IPS-NIHi7 (cell line): ENCODE data around the gene CACNA1A.
"Not testable (repeated sequence)": the region's sequence is repeated elsewhere in the genome, so short reads cannot be mapped to it uniquely, and the experiment has no call there.

Experiments
- DNase-seq: peaks from one replicate; pipeline ENCODE4 v3.0.0; 2012; ENCODE audit warnings: mixed read lengths; ENCODE audit errors: extremely low spot score

CACNA1A gene

GRCh38 chr19:13427273-13428051, 78.8 kb downstream of the CACNA1A start:
- no peak for DNase-seq

DNA sequence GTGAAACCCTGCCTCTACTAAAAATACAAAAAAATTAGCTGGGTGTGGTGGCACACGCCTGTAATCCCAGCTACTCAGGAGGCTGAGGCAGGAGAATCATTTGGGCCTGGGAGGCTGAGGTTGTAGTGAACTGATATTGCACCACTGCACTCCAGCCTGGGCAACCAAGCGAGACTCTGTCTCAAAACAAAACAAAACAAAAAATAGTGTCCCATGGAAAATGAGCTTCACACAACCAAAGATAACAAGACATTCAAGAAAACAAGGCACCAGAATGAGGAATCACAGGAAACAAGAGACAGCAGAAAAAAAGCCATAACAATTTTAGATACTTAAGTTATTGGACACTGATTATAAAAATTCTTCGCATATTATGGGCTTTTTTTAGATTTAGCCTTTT, 80.4 kb downstream of the CACNA1A start:
- DNase-seq = not testable (repeated sequence)

DNA sequence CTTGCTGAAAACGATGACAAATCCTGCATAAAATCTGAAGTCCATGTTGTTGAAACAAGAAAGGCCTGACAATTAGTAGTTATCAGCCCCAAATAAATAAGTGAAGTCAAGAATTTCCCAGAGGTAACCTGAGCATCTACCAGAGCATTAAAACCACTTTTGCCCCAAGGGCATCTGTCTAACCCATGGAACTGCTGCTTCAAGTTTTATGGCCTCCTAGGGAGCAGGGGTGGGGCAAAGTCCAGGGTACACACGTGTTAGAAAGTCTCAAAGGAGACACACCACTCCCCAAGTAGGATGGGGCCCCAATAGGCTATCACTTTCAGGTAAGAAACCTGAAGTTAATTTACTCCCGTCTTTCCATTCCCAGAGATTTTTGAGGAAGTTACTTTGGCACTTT, 81.1 kb downstream of the CACNA1A start:
- DNase-seq = no peak

DNA sequence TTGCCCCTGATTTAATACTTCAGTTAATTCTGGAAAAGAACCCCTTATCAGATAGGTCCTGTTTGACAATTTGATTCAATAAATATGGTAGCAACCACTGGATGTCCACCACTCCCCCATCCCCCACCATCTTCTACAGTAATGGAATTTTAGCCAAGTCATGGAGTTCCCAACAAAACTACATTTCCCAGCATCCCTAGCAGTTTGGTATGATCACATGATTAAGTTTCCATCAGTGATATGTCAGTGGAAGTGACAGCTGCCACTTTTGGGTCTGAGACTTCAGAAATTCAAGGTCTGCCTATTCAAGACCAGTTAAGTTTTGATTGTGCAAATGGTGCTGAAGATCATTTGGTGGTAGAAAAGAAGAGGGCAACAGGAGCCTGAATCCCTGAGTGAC, 85.5 kb downstream of the CACNA1A start:
- no peak for DNase-seq

GRCh38 chr19:13417054-13417453, 89.2 kb downstream of the CACNA1A start:
- DNase-seq = no peak

GRCh38 chr19:13411899-13412298, 94.4 kb downstream of the CACNA1A start:
- no peak for DNase-seq

DNA sequence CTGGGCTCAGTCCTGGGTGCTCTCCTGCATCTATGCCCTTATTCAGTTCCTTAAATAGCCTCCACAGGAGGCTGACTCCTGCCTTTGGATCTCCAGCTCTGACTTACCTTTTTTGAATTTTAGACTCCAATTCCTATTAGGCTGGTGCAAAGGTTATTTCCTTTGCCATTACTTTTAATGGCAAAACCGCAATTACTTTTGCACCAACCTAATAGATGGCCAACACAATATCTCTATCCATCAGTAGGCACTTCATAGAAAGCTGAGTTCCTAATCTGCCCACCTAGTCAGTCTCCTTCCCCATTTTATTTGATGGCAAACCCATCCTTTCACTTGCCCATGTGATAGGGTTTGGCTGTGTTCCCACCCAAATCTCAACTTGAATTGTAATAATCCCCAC, 95.3 kb downstream of the CACNA1A start:
- DNase-seq = no peak

GRCh38 chr19:13408889-13409518, 97.3 kb downstream of the CACNA1A start:
- DNase-seq = no peak

- no peak for DNase-seq
These were observed 102.0 kb downstream of the CACNA1A start for GRCh38 chr19:13404236-13404635.

GRCh38 chr19:13401388-13401787, 104.9 kb downstream of the CACNA1A start:
- peak; percentile 51 for DNase-seq

GRCh38 chr19:13400296-13400695, 106.0 kb downstream of the CACNA1A start:
- DNase-seq = no peak

GRCh38 chr19:13399746-13400145, 106.5 kb downstream of the CACNA1A start:
- DNase-seq = no peak

GRCh38 chr19:13398780-13399726, 107.2 kb downstream of the CACNA1A start:
- no peak for DNase-seq

DNA sequence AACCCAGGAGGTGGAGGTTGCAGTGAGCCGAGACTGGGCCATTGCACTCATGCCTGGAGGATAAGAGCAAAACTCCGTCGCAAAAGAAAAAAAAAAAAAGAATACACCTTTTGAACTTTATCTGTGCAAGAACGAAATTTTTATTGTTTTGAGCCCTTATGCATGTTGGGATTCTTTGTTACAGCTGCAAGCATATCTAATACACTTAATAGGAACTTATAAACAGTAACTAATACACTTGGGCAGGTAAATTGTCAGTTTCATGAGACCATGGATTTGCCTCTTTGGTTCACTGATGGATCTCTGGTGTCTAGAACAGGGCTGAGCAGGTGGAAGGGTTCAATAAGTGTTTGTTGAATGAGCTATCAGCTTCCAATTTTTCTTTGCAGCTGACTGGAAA, 108.1 kb downstream of the CACNA1A start:
- no peak for DNase-seq

GRCh38 chr19:13396250-13397080, 109.8 kb downstream of the CACNA1A start:
- peak; percentile 91 for DNase-seq

DNA sequence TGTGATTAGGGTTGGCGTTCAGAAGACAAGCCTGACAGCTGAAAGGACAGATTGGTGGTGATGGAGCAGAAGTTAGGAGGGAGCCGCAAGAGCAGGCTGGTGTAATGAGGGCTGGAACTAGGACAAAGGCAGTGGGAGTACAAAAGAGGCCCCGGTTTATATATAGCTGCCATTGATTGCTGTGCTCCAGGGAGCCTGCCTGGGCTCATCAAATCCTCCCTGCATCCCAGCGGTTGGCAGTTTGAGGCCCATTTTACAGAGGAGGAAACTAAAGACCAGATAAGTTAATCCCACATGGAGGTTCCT, 123.7 kb downstream of the CACNA1A start:
- DNase-seq = no peak

DNA sequence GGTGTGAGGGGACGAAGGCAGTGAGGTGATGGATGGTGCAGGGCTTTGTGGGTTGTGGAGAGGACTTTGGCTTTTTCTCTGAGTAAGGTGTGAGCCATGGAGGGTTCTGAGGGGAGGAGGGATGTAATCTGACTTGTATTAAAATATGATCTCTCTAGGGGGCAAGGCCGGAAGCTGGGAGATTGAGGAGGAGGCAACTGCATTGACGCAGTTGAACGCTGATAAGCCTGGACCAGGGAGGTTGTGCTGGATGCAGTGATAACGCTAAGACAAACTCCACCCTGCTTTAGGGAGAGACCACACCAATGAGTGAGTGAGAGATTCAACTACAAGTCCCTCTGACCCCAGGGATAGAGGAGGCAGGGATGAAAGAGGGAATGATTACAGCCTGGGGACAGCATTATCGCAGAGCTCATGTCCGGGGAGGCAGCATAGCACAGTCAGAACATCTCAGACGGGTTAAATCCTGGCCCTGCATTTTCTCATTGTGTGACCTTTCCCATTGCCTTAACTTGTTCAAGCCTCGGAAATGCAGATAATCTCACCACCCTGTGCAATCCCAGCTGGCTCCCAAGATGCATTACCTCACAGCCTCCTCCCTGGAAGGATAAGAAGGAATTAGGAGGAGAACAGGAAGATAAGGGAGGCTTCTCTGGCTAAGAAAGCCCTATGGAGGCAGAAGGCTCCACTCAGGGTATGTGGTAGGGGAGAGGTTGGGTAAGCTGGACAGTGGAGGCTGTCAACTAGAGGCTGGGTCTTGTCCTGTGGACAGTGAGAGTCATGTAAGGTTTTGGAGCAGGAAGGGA, 124.2 kb downstream of the CACNA1A start:
- no peak for DNase-seq

DNA sequence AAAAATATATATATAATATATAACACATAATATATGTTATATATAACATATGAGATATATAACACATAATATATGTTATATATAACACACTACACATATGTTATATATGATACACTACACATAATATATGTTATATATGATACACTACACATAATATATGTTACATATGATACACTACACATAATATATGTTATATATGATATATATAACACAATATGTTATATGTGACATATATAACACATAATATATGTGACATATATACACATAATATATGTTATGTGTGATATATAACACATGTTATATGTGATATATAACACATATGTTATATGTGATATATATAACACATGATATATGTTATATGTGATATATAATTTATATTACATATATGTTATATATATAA, 129.7 kb downstream of the CACNA1A start:
- no peak for DNase-seq

GRCh38 chr19:13373599-13373998, 132.7 kb downstream of the CACNA1A start:
- DNase-seq = no peak

DNA sequence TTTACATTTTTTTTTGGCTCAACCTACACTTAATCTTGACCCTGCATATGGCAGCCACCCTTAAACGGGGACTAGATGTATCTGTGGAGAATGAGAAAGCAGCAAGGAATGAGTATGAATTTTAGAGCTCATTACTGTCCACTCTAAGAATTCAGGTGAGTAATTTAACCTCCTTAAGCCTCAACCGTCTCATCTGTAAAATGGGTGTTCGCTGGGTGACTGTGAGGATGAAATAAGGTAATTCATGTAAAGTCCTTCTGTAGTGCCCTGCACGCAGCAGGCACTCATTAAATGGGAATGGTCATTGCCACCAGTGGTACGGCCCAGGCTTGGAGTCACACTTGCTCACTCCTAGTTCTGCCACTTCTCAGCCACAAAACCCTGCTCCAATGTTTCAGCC, 135.3 kb downstream of the CACNA1A start:
- no peak for DNase-seq
